Stimulated activated CD8-positive, alpha-beta memory T cell treated with anti-CD3 and anti-CD28 coated beads, Interleukin-12 subunit alpha, Interleukin-12 subunit beta, amount 100 ng/mL, for 24 hours (primary cell): ENCODE results near the gene TECPR1.
A peak's percentile ranks its signal among the peaks of the same experiment; 100 is the strongest.

Experiments used
- DNase-seq: peaks from one replicate; pipeline ENCODE4 v3.0.0-alpha.2; 2020; ENCODE audit errors: extremely low read depth

TECPR1 gene

DNA sequence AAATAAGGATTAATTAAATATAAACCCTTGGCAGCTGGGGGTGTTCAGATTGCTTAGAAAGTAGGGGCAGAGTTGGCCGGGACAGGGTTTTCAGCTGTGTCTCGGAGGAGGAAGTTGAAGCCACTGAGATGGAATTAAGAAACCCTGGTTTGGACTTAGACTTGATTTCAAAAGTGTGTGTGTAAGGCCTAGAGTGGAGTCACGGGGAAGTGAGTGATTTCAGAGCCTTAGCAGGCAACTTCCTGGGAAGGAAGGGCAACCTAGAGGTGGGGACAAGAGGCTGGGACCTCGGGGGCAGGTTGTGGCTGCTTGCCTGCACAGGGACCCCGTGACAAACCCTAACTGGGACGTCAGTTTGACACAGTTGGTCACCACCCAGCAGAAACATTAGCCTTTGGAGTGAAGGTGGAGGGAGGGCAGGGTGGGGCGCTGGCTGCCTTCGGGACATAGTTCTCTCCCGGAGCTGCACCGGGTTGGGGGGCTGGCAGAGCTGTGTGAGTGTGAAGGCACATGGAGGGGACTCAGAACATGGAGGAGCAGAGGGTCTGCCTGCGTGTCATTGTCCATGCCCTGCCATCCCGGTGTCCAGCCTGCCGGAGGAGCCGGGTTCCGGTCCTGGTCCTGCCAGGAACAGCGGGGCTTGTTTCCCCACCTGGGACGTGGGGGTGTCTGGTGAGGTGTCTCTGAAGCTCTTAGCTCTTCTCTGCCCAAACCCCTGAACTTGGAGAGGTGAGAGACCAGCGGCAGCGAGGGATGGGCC, 31.3 kb upstream of the TECPR1 start:
- DNase-seq, result no peak

DNA sequence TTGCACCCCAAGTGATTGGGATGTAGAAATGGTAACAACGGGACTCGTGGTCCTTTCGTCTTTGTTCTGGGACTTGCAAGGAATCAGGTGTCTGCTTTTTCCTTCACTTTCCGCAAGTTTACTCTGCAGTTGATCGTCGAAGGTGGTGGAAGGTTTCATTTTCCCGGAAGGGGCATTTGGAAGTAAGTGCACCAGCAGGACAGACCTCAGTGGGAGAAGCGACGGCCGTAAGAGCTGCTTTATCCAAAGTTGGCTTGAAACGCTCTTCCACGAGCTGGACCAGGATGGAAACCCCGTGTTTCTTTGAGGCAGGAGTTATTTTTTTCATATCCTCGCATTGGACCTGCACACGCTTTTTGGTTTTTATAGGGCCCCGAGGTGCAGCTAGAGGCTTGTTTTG, 30.7 kb upstream of the TECPR1 start:
- no peak for DNase-seq

DNA sequence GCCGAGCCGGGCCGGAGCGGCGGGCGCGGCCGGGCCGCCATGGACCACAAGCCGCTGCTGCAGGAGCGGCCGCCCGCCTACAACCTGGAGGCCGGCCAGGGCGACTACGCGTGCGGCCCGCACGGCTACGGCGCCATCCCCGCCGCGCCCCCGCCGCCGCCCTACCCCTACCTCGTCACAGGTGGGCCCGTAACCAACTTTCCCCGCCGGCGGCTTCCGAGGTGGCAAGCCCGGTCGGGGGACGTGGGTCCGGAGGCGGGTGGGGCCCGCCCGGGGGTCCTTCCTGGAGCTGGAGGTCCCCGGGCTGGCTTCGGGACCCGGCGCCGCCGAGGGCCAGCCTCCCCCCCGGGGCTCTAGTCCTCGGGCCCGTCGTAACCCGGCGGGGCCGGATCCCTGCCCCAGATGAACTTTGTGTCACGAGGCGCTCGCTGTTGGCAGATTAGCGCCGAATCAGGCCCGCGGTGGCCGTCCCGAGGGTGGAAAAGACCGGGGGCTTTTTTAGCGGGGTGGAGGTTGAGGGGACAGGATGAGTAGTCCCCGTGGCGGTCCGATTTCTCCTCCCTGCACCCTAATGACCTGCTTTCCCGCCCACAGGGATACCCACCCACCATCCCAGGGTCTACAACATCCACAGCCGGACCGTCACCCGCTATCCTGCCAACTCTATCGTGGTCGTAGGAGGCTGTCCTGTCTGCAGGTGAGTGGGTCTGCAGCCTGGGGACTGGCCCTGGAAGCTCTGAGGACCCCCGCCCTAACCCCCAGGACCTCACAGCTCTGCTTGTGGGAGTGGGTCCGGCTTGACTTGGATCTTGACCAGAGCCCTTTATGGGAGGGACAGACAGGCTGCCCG, 29.9 kb upstream of the TECPR1 start:
- no peak for DNase-seq

DNA sequence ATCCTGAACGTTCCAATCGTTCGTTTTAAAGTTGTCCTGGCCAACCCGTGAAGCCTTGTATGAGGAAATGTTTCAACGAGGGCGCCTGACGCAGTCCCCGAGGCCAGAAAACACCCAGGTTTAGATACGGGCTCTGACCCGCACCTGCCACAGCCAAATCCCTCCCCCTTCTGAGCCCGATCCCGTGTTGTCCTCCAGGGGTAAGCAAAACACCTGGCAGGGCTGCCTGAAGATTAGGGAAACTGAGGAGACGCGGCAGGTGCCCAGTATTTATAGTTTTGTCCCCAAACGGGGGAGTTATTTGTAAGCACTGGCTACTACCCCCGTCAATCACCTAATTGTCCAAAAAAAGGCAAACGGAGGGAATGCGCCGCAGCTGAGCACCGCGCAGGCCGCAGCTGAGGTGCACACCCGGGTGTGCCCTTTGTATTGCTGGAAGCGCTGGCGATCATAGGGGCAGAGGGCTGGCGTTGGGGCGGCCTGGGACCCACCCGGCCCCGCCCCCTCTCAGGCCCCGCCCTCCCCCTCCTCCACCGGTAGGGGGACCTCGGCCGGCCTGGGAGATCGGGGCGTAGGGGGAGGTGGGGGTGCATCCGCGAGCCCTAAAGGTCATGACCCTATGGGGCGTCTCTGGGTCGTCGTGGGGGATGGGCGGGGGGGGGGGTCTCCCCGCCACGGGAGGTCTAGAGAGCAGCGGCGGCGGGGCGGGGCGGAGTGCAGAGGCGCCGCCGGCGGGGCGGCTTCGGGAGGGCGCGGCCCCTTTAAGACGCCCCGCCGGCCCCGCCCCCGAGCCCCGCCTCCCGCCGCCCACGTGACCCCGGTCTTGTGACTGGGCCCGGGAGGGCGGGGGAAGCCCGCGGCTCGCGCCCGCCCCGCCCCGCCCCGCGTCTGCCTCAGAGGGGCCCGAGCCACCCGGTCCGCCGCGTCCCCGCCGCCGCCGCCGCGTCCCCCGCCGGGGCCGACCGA, 29.0 kb upstream of the TECPR1 start, which contains the start of gene BRI3:
BRI3 (plus strand) TSS at position 896 of the 966 bp plus-strand sequence. CDS start 110 bp downstream, outside the sequence.
- peak; percentile 84 for DNase-seq

DNA sequence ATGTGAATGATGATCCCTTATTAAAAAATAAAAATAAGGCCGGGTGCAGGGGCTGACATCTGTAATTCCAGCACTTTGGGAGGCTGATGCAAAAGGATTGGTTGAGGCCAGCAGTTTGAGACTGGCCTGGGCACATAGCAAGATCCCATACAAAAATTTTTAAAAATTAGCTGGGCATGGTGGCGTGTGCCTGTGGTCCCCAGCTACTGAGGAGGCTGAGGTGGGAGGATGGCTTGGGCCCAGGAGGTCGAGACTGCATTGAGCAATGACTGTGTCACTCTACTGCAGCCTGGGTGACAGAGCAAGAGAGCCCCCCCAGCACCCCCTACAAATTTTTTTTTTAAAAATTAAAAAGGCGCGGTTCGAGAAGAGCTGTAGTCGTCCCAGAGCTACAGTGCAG, 28.3 kb upstream of the TECPR1 start:
- DNase-seq, result no peak

DNA sequence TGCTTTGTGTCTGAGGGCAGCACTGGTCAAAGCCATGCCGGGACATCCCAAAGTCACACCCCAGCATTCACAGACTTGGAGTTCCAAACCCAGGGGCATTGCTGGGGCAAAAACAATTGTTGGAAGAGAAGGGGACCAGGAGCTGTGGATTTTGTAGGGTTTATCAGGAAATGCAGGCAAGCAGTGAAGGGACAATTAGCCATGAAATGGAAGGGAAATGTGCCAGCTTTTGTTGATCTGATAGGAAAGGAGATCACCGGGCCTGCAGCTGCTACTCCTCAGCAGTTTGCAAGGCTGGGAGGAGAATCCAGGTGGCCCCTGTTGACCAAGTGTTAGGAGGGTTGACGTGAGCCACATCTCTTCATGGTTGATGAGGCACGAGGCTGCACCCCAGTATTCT, 26.9 kb upstream of the TECPR1 start:
- no peak for DNase-seq

DNA sequence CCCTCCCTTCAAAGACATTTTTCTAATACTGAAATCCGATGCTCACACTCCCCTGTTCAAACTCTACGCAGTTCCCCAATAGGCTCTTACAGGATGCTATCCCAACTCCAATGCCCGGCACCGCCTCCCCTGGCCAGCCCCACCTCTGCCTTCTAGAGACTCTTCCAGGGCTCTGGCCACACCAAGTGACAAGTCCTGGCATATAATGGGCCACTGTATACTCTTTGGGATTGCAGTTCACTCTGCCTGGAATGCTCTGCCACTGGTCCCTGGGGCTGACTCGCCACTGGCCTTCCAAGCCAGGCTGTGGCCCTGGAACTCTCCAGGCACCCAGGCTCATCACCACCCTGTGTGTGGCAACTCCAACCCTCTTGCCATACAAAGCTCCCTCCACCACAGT, 26.4 kb upstream of the TECPR1 start:
- no peak for DNase-seq

DNA sequence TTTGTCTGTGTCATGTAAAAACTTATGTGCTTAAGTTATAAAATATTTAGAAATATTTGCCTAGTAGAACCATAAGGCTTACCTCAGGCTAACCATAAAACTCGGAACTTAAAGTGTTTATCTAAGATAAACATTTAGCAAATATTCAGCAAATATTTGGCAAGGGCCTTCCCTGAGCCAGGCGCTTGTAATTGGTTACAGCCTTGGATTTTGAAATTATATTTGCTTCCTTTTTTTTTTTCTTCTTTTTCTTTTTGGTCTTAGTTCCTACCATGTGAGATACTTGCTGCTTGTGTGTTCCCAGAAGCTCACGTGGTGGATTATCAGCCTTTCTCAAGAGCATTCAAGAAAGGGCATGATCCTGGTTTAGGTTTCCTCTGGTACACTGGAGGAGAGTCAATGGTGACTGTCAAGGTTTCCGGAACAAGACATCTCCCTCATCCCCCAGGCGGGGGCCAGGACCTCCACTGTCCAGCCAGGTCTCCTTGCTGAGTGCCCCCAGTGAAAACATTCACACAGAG, 24.3 kb upstream of the TECPR1 start:
- no peak for DNase-seq

DNA sequence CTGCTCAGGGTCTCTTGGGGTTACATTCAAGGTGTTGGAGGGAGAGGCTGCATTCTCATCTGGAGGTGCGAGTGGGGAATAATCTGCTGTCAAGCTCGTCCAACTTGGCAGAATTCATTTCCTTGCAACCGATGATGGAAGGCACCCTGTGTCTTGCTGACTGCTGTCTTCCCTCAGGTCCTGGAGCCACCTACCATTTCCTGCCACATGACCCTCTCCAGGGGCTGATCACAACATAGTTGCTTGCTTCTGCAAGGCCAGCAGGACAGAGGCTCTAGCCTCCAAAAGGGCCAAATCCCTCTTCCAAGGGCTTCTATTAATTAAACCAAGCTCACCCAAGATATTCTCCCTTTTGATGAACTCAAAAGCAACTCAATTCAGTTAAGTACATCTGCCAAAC, 15.3 kb upstream of the TECPR1 start:
- DNase-seq, result no peak

DNA sequence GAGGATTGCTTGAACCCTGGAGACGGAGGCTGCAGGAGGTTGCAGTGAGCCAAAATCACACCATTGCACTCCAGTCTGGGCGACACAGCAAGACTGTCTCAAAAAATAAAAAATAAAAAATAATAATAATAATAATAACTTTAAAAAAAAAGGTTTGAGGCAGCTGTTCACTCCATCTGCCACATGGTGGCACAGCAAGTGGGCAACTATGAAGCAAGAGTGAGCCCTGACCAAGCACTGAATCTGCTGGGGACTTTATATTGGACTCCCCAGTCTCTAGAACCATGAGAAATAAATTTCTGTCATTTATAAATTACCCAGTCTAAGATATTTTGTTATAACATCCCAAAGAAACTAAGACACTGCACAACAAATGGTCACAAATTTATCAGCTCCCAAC, 14.8 kb upstream of the TECPR1 start:
- DNase-seq, result no peak

DNA sequence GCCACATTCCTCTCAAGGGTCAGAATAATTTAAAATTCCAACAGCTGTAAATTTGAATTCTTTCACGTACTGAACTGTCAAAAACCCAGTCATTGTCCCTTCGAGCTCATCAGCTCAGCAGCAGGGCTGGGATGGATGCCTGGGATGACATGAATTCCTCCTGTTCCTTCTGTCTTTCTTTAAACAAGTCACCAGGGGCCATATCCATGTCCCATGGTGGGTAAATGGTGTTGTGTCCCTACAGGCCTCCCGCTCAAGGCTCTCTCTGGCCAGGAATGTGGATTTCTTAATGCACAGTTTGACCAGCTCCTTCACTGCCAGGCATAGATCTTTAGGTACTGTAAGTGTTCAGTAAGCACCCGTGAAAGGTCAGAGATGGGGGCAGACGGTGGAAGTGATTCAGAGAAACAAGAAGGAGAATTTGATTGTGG, 13.8 kb upstream of the TECPR1 start:
- no peak for DNase-seq

DNA sequence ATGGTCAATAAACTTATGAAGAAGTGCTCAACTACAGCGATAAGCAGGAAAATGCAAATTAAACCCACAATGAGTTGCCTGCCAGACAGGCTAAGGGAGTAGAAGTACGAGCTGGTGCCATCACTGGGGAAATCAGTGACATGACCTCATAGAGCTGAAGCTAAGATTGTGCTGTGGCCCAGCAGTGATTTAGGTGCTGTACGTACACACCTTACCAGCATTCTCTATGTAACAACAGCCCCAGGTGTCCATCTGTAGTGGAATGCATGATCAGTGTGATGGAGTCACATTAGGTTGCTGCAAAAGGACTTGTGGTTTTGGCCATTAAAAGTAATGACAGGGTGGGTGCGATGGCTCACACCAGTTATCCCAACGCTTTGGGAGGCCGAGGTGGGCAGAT, 5.7 kb upstream of the TECPR1 start:
- DNase-seq, result no peak

DNA sequence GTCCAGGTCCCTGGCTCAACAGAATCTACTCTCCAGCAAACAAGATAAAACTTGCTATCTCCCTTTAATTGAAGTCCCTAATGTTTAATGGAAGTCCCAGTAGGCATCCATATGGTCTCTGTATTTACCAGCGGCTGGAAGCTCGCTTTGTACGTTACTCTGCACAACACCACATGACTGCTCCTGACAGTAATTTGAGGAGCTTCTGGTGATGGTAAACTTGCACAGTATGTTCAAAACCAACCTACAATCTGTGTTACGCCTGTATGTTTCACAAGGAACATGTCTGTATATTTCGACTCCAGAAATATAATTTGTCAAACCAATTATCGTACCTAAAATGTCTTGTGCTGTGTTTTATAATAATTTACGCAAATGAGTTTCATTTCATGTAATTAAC, 4.4 kb upstream of the TECPR1 start:
- DNase-seq, result no peak

DNA sequence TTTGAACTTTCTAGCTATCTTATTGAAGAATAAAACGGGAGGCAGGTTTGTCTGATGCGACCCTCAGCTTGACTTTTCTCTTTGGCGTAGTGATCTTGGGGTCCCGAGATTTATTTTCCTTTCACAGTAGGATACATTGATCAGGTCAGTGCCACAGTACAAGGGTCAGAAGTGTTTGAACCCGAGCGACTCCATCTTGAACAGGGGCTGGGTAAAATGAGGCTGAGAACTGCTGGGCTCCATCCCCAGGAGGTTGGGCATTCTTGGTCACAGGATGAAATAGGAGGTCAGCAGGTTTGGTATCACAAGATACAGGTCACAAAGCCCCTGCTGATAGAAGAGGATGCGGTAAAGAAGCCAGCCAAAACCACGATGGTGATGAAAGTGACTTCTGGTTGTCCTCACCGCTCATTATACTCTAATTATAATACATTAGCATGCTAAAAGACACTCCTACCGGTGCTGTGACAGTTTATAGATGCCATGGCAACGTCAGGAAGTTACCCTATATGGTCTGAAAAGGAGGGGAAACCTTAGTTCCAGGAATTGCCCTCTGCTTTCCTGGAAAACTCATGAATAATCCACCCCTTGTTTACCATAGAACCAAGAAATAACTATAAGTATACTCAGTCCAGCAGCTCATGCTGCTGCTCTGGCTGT, 3.0 kb upstream of the TECPR1 start:
- DNase-seq, result no peak

DNA sequence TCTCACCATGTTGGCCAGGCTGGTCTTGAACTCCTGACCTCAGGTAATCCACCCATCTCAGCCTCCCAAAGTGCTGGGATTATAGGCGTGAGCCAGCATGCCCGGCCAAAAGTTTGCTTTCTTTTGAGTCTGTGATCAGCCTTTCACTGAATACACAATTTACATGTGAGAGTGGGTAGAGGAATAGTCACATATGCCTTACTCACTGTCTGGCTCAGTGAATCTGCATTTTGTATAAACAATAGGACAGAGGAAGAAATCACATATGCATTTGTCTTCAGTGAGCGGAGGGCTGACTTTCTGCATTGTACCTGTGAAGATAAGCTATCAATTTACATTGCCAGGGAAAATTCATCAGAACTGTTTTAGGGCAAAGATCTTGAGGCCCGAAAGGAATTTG, 2.5 kb upstream of the TECPR1 start:
- DNase-seq, result no peak

DNA sequence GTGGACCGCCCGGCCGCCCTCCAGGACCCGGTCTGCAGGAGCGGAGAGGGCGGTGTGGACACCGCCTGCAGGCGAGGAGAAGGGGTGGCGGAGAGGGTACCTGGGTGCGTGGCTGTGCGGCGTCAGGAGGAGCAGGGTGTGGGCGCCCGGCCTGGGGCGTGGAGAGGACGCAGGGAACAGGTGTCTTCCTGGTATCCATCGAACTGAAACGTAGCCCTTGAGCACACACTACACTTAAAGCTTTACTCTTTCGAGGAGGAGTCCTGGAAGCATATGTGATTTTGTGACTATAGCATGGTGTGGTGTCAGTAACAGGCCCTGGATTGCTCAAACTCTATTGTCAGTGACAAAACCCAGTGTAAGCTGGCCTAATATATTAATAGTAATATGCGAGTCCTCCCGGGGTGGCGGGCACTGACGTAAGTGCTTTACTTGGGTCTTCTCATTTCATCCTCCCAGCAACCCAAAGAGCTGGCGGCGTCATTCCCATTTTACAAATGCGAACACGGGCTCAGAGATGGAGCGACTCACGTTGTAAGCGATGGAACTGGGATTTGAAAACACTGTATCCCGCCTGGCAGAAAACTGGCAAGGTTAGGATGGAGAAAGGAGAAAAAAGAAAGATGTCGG, 508 bp upstream of the TECPR1 start:
- DNase-seq, result no peak

DNA sequence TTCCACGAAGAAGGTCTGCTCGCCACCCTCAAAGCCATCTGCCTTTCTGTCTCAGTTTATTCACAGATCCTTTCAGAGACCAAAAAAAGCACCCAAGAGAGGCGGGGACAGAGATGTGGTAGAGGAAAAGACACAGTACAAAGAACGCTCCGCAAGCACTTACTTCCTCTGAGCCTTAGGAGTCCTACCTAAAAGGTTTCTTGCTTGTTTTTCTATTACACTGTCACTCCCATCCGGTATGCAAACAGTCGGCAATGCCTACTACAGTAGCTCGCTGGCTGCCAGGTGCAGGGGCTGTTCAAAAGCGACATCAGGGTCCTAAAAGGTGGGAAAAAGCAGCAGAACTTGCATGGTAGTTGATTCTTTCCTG, 816 bp downstream of the TECPR1 start:
- no peak for DNase-seq

DNA sequence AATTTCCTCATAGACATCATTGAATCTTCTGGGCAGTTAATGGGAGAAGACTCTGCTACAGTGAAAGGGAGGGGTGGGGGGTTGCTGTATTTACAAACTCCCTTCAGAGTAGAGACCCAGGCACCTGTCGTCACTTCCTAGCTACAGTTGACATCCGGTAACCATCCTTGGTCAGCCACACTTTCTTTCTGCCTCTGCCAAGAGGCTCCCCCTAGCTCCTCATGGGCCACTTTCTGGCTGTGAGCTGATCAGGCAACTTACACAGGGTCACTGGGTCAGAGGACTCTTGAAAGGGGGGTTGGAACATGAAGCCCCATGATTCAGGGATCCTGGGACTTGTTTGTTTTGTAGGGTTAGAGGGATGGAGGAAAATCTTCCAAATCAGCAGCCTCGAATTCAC, 1.2 kb downstream of the TECPR1 start:
- DNase-seq, result no peak

DNA sequence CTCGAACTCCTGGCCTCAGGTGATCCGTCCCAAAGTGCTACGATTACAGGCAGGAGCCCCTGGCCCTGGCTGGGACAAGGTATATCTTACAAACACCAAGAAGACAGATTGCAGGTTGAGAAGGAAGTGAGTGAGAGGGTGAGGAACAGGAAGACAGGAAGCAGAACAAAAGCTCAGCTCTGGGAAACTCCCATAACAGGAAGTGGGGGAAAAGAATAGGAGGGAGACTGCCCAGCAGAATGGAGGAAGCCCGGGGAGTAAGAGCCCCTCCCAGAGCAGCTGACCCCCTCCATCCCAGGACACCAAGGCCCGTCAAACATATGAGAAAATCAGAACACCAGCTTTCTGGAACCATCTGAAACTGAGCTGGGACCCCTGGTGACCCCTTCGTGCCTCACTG, 2.9 kb downstream of the TECPR1 start:
- DNase-seq, result no peak

DNA sequence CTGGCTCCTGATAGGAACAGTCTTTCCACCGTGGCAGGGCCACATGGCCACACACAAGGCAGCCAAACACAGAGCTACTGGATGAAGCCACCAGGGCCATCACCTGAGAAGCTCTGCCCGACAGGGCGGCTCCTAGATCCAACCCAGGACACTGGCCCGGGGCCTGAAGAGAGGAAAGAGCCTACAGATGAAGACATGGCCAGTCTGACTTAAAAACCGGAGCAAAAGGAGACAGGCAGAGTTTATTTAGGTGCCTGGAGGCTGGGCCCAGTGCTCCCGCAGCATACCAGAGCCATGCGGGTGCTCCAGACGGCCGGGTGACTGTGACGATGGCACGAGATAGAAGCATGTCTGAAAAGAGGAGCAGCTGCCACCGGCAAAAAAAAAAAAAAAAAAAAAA, 3.9 kb downstream of the TECPR1 start:
- DNase-seq, result no peak

DNA sequence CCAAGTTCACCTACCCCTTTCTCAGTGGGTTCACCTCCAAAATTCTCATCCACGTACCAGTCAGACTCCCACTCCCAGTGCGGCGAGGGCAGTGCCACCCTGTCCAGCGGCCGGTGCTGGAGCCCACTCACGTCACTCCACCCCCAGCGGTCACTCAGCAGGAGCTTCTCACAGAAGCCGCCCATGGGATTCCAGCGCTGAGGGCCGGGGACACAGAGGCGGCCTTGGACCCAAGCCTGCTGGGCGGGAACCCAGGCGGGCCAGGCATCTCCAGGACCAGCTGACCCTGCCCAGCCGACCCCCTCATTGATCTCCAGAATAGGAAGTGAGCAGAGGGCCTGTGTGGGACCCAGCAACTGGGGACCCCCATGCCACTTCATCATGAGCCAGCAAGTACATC, 7.2 kb downstream of the TECPR1 start:
- DNase-seq, result no peak
